Measurements from ENCODE around the gene CYFIP1.

The CYFIP1 gene

GRCh38 chr15:22918056-22918455 lies 62.1 kb downstream of the CYFIP1 start:
- peak; percentile 29 for DNase-seq (ENCODE audit: low read depth)

GRCh38 chr15:22917556-22917955 lies 62.6 kb downstream of the CYFIP1 start:
- no peak for DNase-seq (ENCODE audit: low read depth)

GRCh38 chr15:22916606-22917350 lies 63.4 kb downstream of the CYFIP1 start:
- DNase-seq (ENCODE audit: low read depth): no peak

GRCh38 chr15:22915866-22916515 lies 64.2 kb downstream of the CYFIP1 start:
- no peak for DNase-seq (ENCODE audit: low read depth)

- no peak for DNase-seq (ENCODE audit: low read depth)
Measured at GRCh38 chr15:22913646-22914380, 66.4 kb downstream of the CYFIP1 start.

DNA sequence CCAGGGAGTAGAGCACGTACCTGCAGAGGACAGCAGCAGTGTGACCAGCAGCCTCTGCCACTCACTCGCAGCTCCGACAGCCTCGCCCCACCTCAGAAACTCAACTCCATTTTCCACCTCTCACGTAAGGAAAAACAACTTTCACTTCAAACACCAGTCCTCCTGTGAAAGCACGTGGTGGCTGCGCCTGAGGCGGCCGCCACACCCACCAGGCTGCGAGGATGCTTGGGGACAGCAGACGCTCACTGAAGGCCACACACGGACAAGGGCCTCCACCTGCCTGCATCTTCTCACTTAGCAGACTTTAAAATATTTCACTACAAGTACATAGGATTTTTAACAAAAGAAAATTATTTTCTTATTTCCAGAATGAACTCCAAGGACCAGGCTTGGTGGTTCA lies 67.9 kb downstream of the CYFIP1 start:
- DNase-seq (ENCODE audit: low read depth): no peak

DNA sequence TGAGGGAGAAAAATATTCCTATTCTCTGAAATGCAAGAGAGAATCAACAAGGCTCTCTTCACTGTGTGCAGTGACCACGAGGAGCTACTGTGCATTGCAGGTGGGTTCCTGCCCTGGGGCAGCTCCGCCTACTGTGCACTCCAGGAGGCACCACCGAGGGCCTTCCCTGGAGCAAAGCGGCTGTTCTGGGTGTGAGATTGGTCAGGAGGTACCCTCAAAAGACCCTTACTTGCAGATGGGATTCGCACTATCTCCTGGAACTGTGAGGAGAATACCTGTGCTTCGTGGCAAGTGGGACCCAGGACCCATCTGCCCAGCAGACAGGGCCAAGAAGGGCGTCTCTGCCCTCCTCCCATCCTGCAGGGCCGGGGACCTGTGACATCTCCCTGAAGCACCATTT lies 68.9 kb downstream of the CYFIP1 start:
- DNase-seq (ENCODE audit: low read depth): no peak

- no peak for DNase-seq (ENCODE audit: low read depth)
Measured at GRCh38 chr15:22908830-22909229, 71.3 kb downstream of the CYFIP1 start.

GRCh38 chr15:22907161-22907950 lies 72.8 kb downstream of the CYFIP1 start:
- no peak for DNase-seq (ENCODE audit: low read depth)

DNA sequence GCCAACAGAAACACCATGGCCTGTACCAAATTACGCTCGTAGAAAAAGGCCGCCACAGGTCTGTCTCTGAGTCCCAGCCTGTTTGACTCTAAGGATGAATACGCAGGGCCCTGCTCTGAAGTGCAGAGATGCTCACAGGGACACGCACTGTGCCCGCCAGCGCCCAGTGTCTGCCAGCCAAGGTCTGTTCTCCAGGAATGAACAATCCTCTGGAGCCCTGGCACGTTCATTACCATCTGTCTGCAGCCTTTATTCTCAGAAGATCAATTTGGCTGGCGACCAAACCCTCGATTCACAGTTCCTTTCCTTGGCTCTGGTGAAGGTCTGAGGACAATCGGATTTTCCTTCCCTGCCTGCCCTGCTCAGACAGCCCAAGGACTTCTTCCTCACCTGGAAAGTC lies 75.4 kb downstream of the CYFIP1 start:
- DNase-seq (ENCODE audit: low read depth): no peak

DNA sequence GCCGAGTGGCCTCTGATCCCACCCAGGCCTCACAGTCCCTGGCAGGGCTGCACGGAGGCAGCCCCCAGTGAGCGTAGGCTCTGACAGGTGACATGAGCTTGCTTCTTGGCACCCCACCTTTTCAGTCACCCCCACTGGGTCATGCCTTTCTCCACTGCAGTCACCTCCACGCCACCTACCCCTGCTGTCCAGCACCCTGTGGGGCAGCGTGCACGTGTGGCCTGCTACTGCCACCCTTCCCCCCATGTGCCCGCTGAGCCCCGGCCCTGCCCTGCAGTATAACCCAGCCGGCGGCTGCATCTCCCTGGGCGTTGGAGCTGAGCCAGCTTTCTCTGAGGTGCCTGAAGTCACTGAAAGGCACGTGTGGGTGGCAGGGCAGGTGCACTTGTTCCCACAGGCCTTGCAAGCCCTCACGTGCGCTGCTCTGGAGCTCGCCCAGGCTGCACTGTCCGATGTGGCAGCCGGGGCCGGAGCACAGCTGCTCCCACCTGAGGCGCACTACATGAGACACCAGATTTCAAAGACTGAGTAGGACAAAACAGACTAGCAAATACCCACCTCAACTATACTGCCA lies 76.1 kb downstream of the CYFIP1 start:
- DNase-seq (ENCODE audit: low read depth): no peak

DNA sequence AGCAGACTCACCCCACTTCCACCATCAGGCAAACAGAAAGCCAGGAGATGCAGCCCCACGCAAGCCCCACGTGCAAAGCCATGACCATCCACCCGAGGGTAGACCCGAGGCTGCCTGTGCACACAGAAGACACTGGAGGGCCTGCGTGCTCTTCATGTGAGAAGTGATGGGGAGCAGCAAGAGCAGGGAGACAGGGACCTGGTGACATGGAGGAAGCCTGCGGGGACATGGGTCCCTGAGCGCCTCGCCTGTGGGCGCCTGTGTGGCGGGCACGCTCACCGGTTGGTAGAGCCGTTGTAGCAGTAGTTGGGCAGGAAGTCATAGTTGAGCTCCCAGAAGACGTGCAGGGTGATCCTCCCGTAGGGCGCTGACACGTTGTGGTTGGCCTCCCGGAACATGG lies 76.7 kb downstream of the CYFIP1 start:
- DNase-seq (ENCODE audit: low read depth): no peak

- no peak for DNase-seq (ENCODE audit: low read depth)
Measured at GRCh38 chr15:22902981-22903380, 77.2 kb downstream of the CYFIP1 start.

DNA sequence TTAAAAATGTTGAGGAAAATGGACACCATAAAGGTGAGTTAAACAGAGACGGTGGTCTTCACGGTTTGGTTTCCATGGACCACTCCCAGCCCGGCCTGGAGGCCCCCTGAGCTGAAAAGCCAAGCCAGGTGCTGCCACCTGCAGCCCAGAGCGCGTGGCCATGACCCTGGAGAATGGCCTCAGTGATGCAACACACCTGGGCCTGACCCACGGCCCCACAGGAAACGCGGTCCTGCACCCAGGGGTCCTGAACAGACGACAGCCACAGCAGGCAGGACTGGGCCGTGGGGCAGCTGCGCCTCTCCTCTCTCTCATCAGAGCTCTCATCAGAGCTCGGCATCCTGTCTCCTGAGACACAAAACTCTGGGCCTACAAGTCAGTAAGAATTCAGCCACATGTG lies 77.6 kb downstream of the CYFIP1 start:
- no peak for DNase-seq (ENCODE audit: low read depth)

DNA sequence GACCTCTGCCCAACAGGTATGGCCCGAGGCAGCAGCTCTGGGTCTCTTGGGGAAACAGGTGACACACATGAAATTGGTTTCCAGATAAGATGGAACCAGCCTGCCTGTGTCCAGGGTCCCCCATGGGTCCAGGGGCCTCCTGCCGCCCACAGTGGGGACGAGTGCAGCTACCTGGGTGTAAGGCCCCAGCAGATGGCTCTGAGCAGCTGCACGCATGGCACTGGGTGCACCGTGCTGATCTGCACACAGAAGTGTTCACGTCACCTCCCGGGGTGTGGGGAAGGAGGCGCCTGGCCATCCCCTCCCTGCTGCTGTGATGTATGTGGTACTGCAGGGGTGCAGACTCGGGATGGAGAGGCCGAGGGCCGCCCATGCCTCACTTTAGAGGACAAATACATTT lies 78.1 kb downstream of the CYFIP1 start:
- DNase-seq (ENCODE audit: low read depth): no peak

DNA sequence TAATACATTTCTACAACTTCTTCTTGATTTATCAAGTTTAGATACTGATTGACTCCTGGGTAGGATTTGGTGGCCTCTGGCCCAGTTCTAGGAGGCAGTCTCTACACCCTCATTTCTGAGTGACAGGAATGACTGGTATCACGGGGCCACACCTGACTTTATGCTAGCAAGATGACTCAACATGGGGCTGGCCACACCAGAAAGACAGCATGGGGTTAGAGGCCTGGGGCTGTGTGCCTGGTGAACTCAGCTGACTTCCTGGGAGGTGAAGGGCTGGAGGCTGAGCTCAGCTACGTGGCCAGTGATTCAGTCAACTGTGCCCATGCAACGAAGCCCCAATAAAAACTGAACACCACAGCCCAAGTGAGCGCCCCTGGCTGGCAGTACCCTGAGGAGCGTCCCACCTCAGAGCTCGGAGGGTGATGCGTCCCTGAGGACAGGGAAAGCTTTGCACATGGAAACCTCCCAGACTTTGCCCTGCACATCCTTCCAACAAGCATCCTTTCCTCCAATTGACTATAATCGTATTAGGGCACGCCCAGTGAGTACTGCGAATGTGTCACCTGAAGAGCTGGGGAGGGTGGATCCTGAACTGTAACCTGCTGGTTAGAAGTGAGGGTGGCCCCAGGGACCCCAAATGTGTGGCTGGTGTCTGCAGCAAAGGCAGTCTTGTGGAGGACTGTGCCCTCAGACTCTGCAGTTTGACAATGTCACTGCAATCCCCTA lies 84.5 kb downstream of the CYFIP1 start:
- no peak for DNase-seq (ENCODE audit: low read depth)

- no peak for DNase-seq (ENCODE audit: low read depth)
Measured at GRCh38 chr15:22893881-22894280, 86.3 kb downstream of the CYFIP1 start.

DNA sequence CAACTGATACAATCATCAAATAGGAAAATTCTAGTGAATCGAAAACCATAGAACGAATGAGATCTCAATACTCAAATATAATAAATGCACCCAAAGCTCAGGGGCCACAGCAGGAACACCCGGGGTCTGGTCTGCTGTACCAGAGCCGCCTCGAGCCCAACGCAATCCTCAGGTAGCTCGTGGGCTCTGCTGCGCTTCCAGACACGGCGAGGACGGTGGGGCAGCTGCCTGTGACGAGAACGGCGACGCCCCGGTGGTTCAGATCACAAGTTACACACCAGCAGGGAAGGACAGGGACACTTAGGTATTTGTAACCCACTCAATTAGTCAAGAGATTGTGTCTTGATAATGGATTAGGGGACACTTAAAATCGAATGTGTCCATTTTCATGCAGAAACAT lies 87.1 kb downstream of the CYFIP1 start:
- DNase-seq (ENCODE audit: low read depth): no peak

DNA sequence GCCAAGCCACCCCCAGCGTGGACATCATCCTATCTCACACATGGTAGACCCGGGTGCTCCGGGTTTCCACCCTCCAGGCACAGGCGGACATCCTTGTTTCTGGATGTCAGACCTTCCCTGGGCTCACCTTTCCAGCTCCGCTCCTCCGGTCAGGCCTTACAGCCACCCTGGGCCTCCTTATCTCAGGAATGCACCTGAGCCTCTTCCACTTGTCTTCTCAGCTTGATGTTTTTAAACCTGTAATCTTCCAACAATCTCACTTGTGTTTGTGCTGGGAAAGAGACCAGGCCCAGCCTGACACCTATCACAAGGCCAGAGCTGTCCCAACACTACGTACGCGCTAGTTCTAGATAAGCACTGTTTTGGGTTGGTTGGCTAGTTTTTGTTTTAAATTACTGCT lies 87.8 kb downstream of the CYFIP1 start:
- no peak for DNase-seq (ENCODE audit: low read depth)

GRCh38 chr15:22891426-22892210 lies 88.5 kb downstream of the CYFIP1 start:
- no peak for DNase-seq (ENCODE audit: low read depth)

DNA sequence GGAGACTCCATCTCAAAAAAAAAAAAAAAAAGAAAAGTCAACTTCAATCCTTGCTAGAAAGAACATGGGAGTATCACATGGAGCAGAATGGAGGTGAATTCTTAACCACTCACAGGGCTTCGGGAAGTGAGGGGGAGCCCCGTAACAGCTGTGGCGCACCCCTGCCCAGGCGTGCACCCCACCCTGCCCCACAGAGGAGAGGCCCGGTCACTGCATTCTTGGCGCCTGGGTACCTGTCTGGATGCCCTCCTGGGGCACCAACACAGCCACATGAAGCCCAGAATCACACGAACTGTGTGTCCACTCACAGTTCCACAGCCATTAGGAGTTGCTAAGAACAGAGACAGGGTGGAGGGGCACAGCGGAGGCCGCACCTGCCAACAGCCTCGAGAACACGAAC lies 89.9 kb downstream of the CYFIP1 start:
- no peak for DNase-seq (ENCODE audit: low read depth)
